HG03558 (cell line): ENCODE measurements around the gene PAM.

Experiments
- ATAC-seq: cut with Tn5 transposase; IDR thresholded peaks from one replicate; pipeline ENCODE4 v1.9.1; 2021; ENCODE audit warnings: moderate number of reproducible peaks; ENCODE audit not compliant: unreplicated experiment; ENCODE audit errors: extremely low read depth

The PAM gene

GRCh38 chr5:102802708-102803458 is 47.8 kb downstream of the PAM start:
- ATAC-seq: no peak

- ATAC-seq: no peak
Observed at GRCh38 chr5:102807878-102808502, 52.9 kb downstream of the PAM start.

- ATAC-seq: no peak
Observed at GRCh38 chr5:102809033-102809432, 53.9 kb downstream of the PAM start.

GRCh38 chr5:102811972-102812371 is 56.9 kb downstream of the PAM start:
- no peak for ATAC-seq

- no peak for ATAC-seq
Observed at GRCh38 chr5:102813740-102814139, 58.6 kb downstream of the PAM start.

GRCh38 chr5:102815084-102815483 is 60.0 kb downstream of the PAM start:
- no peak for ATAC-seq

GRCh38 chr5:102815540-102816332 is 60.6 kb downstream of the PAM start:
- no peak for ATAC-seq

GRCh38 chr5:102818345-102818744 is 63.2 kb downstream of the PAM start:
- ATAC-seq: no peak

GRCh38 chr5:102818934-102819333 is 63.8 kb downstream of the PAM start:
- no peak for ATAC-seq

- ATAC-seq: no peak
Observed at GRCh38 chr5:102819634-102820033, 64.5 kb downstream of the PAM start.

GRCh38 chr5:102823441-102823874 is 68.4 kb downstream of the PAM start:
- no peak for ATAC-seq

GRCh38 chr5:102826629-102827028 is 71.5 kb downstream of the PAM start:
- no peak for ATAC-seq

GRCh38 chr5:102830241-102830640 is 75.1 kb downstream of the PAM start:
- ATAC-seq: no peak

GRCh38 chr5:102832445-102832844 is 77.3 kb downstream of the PAM start:
- ATAC-seq: no peak

GRCh38 chr5:102833146-102833545 is 78.0 kb downstream of the PAM start:
- no peak for ATAC-seq

- ATAC-seq: no peak
Observed at GRCh38 chr5:102834438-102834964, 79.4 kb downstream of the PAM start.

- no peak for ATAC-seq
Observed at GRCh38 chr5:102835717-102836116, 80.6 kb downstream of the PAM start.

GRCh38 chr5:102841021-102841420 is 85.9 kb downstream of the PAM start:
- ATAC-seq: no peak

- no peak for ATAC-seq
Observed at GRCh38 chr5:102843997-102844396, 88.9 kb downstream of the PAM start.

- no peak for ATAC-seq
Observed at GRCh38 chr5:102845041-102845440, 89.9 kb downstream of the PAM start.

- ATAC-seq: no peak
Observed at GRCh38 chr5:102850503-102850902, 95.4 kb downstream of the PAM start.
